Activated gamma-delta T cell treated with Interleukin-2 at 50 U/mL for 16 hours (primary cell): ENCODE measurements around the gene USP12.
"Not testable (repeated sequence)": the region's sequence is repeated elsewhere in the genome, so short reads cannot be mapped to it uniquely, and the experiment has no call there.

Experiments used
- DNase-seq: peaks from one replicate; pipeline ENCODE4 v3.0.0-alpha.2; 2020

The USP12 gene

GRCh38 chr13:27171244-27171826 is at the start of gene USP12:
TSS of gene USP12 (minus strand) at chr13:27171811. CDS start at chr13:27171639, 172 bp downstream.
- DNase-seq: no peak

- no peak for DNase-seq
Observed at GRCh38 chr13:27219611-27220010, 48.0 kb upstream of the USP12 start.

- DNase-seq: not testable (repeated sequence)
Observed at GRCh38 chr13:27218861-27219260, 47.2 kb upstream of the USP12 start.

GRCh38 chr13:27217791-27218190 is 46.2 kb upstream of the USP12 start:
- DNase-seq: not testable (repeated sequence)

GRCh38 chr13:27213386-27213785 is 41.8 kb upstream of the USP12 start:
- not testable (repeated sequence) for DNase-seq

- no peak for DNase-seq
Observed at GRCh38 chr13:27211771-27212364, 40.3 kb upstream of the USP12 start.

GRCh38 chr13:27211271-27211670 is 39.7 kb upstream of the USP12 start:
- DNase-seq: no peak

- DNase-seq: no peak
Observed at GRCh38 chr13:27208514-27208913, 36.9 kb upstream of the USP12 start.

GRCh38 chr13:27203854-27204253 is 32.2 kb upstream of the USP12 start:
- DNase-seq: no peak

GRCh38 chr13:27203186-27203585 is 31.6 kb upstream of the USP12 start:
- DNase-seq: no peak

GRCh38 chr13:27201661-27202060 is 30.1 kb upstream of the USP12 start:
- no peak for DNase-seq

- no peak for DNase-seq
Observed at GRCh38 chr13:27200413-27201070, 28.9 kb upstream of the USP12 start.

- no peak for DNase-seq
Observed at GRCh38 chr13:27199696-27200095, 28.1 kb upstream of the USP12 start.

- no peak for DNase-seq
Observed at GRCh38 chr13:27199211-27199610, 27.6 kb upstream of the USP12 start.

GRCh38 chr13:27194895-27195764 is 23.5 kb upstream of the USP12 start:
- DNase-seq: no peak

- no peak for DNase-seq
Observed at GRCh38 chr13:27194209-27194608, 22.6 kb upstream of the USP12 start.

- DNase-seq: no peak
Observed at GRCh38 chr13:27193496-27193895, 21.9 kb upstream of the USP12 start.

GRCh38 chr13:27192973-27193372 is 21.4 kb upstream of the USP12 start:
- DNase-seq: no peak

GRCh38 chr13:27192367-27192766 is 20.8 kb upstream of the USP12 start:
- DNase-seq: not testable (repeated sequence)

GRCh38 chr13:27189192-27189591 is 17.6 kb upstream of the USP12 start:
- no peak for DNase-seq

- DNase-seq: no peak
Observed at GRCh38 chr13:27188239-27188638, 16.6 kb upstream of the USP12 start.

GRCh38 chr13:27186295-27186694 is 14.7 kb upstream of the USP12 start:
- DNase-seq: no peak

- no peak for DNase-seq
Observed at GRCh38 chr13:27183561-27184147, 12.0 kb upstream of the USP12 start.
